ENCODE data around the gene EREG.

The EREG gene

GRCh38 chr4:74370912-74371311 is 6.0 kb downstream of the EREG start:
- H3K4me2 ChIP-seq (ENCODE audit: low read length) = no peak overlapping the region
- no peak overlapping the region for H3K4me3 ChIP-seq (ENCODE audit: low read length)
- H3K4me1 ChIP-seq (ENCODE audit: low read length) = peaks cover 15% of the 10 kb centered on the region
- H3K27me3 ChIP-seq (ENCODE audit: low read depth, low read length) = no peaks in the 10 kb centered on the region
- H4K20me1 ChIP-seq (ENCODE audit: insufficient read depth, low read length) = no peaks in the 10 kb centered on the region
- TF ChIP-seq EZH2phosphoT487 (IDR thresholded peaks at IDR 0.05; ENCODE audit: low read depth) (no peak), CTCF (IDR thresholded peaks at IDR 0.05; ENCODE audit: low read depth, low read length) (peak; percentile 81)
- H3K27ac ChIP-seq (ENCODE audit: low read length) = no peak overlapping the region
- no peak overlapping the region for H2AFZ ChIP-seq (ENCODE audit: low read depth, low read length)
- no peaks in the 10 kb centered on the region for H3K79me2 ChIP-seq (ENCODE audit: low read length)
- no peaks in the 10 kb centered on the region for H3K36me3 ChIP-seq (replicated peaks; ENCODE audit: low read depth, low read length)
- H3K9ac ChIP-seq (ENCODE audit: low read length) = no peak overlapping the region
- H3K9me3 ChIP-seq (ENCODE audit: insufficient read depth, low read length) = no peaks in the 10 kb centered on the region

- Histone ChIP-seq H3K9ac (ENCODE audit: low read length) (no peak overlapping the region), H3K79me2 (ENCODE audit: low read length) (no peaks in the 10 kb centered on the region), H2AFZ (ENCODE audit: low read depth, low read length) (no peak overlapping the region), H3K36me3 (replicated peaks; ENCODE audit: low read depth, low read length) (no peaks in the 10 kb centered on the region), H3K27ac (ENCODE audit: low read length) (no peak overlapping the region), H3K4me3 (ENCODE audit: low read length) (no peak overlapping the region), H3K4me2 (ENCODE audit: low read length) (no peak overlapping the region), H4K20me1 (ENCODE audit: insufficient read depth, low read length) (no peaks in the 10 kb centered on the region), H3K27me3 (ENCODE audit: low read depth, low read length) (no peaks in the 10 kb centered on the region), H3K4me1 (ENCODE audit: low read length) (no peaks in the 10 kb centered on the region), H3K9me3 (ENCODE audit: insufficient read depth, low read length) (no peaks in the 10 kb centered on the region)
- no peak for TF ChIP-seq EZH2phosphoT487 (IDR thresholded peaks at IDR 0.05; ENCODE audit: low read depth)
- TF ChIP-seq CTCF (IDR thresholded peaks at IDR 0.05; ENCODE audit: low read depth, low read length) = no peak
Measured at GRCh38 chr4:74374128-74374527, 9.2 kb downstream of the EREG start.

DNA sequence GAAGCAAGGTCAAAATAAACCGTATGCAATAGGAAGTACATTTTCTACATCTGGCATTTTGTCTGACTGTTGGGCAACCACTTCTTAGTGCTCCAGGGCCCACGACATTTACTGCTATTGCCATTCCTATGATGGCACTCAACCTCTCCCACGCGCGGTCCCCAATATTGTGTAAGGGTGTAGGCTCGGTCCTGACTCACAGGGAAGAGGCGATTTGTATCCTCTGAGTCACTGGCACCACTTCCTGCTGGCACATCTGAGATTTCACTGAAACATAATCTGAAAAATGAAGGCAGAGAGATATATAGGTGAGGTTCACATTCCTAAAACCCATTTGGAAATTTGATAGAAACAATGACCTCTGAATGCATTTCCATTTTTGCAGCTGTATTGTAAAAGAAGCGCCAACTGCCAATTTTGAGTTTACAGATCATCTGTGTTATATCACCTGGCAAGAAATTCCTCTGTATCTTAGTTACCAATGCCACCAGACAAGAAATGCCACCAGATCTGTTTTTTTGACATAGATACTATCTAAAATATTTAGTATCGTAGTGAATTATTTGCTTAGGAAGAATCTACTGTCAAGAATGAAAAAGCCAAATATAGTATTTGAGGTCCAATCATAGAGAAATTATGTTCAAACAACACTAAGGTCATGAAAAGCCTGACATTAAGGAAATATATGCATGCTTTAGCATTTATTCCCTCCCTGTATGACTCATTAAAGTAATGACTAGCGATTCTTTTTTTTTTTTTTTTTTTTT is 9.8 kb downstream of the EREG start:
- H3K27me3 ChIP-seq (ENCODE audit: low read depth, low read length) = no peaks in the 10 kb centered on the region
- no peaks in the 10 kb centered on the region for H3K79me2 ChIP-seq (ENCODE audit: low read length)
- H3K9me3 ChIP-seq (ENCODE audit: insufficient read depth, low read length) = no peaks in the 10 kb centered on the region
- no peak overlapping the region for H3K4me3 ChIP-seq (ENCODE audit: low read length)
- no peaks in the 10 kb centered on the region for H3K36me3 ChIP-seq (replicated peaks; ENCODE audit: low read depth, low read length)
- no peaks in the 10 kb centered on the region for H3K4me1 ChIP-seq (ENCODE audit: low read length)
- no peak overlapping the region for H3K4me2 ChIP-seq (ENCODE audit: low read length)
- no peak overlapping the region for H3K27ac ChIP-seq (ENCODE audit: low read length)
- H2AFZ ChIP-seq (ENCODE audit: low read depth, low read length) = no peak overlapping the region
- no peak for TF ChIP-seq CTCF (IDR thresholded peaks at IDR 0.05; ENCODE audit: low read depth, low read length)
- TF ChIP-seq EZH2phosphoT487 (IDR thresholded peaks at IDR 0.05; ENCODE audit: low read depth) = no peak
- H3K9ac ChIP-seq (ENCODE audit: low read length) = no peak overlapping the region
- no peaks in the 10 kb centered on the region for H4K20me1 ChIP-seq (ENCODE audit: insufficient read depth, low read length)

DNA sequence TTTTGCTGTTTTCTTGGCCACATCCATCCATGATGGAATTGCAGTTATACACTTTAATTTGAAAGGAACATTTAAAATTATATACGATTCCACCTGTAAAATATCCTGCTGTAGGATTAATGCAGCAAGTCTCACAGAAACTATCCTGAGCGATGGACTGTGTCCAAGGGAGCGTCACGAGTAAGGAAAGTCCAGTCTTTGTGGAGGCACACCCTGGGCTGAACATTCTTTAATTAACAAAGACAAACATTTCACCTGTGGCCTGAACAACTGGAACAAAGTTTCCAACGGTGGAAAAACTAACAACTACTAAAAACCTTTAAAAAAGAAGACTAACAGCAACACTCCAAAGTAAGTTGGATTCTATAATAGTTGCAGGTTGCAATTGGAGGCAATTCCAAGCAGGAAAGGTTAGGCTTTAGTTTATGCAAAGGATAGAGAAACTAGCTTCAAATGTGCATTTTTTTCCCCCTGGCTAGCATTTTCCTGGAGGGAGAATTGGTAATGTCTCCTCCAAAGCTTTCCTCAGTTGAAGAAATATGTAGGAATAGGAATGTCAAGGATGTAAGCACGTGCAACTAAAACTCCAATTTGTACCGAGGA is 11.0 kb downstream of the EREG start:
- TF ChIP-seq EZH2phosphoT487 (IDR thresholded peaks at IDR 0.05; ENCODE audit: low read depth) (no peak), CTCF (IDR thresholded peaks at IDR 0.05; ENCODE audit: low read depth, low read length) (no peak)
- Histone ChIP-seq H4K20me1 (ENCODE audit: insufficient read depth, low read length) (no peaks in the 10 kb centered on the region), H2AFZ (ENCODE audit: low read depth, low read length) (no peak overlapping the region), H3K79me2 (ENCODE audit: low read length) (no peaks in the 10 kb centered on the region), H3K27ac (ENCODE audit: low read length) (no peak overlapping the region), H3K9ac (ENCODE audit: low read length) (no peak overlapping the region), H3K36me3 (replicated peaks; ENCODE audit: low read depth, low read length) (no peaks in the 10 kb centered on the region), H3K9me3 (ENCODE audit: insufficient read depth, low read length) (no peaks in the 10 kb centered on the region), H3K27me3 (ENCODE audit: low read depth, low read length) (no peaks in the 10 kb centered on the region), H3K4me1 (ENCODE audit: low read length) (no peaks in the 10 kb centered on the region), H3K4me3 (ENCODE audit: low read length) (no peak overlapping the region), H3K4me2 (ENCODE audit: low read length) (no peak overlapping the region)
